ENCODE results near the gene FMNL3.

Gene FMNL3

DNA sequence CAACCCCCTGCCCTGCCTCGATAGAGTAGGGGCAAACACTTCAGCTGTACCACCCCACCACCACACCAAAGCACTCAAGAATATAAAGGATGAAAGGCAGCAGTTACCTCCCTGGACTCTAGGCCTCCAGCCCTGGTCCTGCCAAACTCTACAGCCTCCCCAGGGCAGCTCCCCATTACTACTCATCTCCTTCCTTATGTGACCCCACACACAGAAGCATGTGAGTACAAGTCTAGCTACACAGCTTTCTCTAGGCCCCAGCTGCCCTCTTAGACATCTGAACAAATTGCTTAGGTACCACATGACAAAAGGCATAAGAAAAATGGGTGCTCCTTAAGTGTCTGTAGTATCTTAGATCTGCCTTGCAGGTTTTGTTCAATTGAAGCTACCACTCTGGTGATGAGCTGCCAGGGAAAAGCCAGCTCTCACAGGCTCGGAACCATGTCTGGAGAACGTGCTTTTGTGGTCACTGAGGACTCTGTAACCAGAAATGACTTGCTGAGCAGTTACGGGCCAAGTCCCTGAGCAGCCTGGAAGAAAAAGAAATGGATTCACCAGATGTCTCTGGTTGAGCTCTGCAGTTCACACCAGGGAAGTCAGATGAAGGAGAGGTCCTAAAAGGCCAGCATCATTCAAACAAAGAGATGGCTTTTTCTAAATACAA is 32.8 kb downstream of the FMNL3 start:
- no peak for DNase-seq

DNA sequence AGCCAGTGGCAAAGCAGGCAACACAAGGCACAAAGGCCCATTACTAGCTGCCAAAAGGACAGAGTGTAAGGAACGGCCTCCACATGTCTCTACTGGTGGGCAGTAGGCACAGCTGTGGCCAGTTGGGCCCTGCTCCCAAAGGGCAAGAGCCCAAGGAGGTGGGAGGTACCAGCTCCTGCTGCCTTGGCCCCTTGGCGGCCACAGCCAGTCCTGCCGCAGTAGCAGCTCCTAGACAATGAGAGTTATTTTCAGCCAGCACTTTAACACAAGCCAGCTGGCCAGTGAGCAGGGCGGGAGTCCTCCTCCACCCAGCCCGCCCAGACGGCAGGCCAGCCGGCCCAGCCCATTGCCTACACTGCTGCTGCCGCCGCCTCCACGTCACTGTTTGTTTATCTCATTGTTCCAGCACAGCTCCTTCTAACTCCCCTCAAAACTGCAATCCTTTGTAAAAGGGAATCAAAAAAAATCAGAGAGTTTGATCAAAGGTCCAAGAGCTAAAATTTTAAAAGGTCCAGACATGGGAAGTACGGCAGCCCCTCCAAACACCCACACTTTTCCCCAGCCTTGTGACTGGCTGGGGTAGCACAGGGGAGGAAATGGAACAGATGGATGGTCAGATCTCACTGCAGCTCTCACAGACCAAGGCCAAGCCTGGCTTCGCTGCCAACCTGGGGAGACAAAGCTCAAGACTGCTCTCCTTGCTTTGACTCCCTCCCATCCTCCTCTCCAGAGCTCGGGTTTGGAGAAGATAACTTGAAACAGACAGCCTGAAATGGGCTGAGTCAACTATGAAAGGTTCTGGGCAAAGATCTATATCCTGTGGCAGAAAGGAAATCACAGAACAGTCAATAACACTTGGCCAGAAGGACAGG is 33.5 kb downstream of the FMNL3 start:
- DNase-seq, result no peak

- no peak for DNase-seq
These were observed 34.6 kb downstream of the FMNL3 start for GRCh38 chr12:49672301-49673217.

DNA sequence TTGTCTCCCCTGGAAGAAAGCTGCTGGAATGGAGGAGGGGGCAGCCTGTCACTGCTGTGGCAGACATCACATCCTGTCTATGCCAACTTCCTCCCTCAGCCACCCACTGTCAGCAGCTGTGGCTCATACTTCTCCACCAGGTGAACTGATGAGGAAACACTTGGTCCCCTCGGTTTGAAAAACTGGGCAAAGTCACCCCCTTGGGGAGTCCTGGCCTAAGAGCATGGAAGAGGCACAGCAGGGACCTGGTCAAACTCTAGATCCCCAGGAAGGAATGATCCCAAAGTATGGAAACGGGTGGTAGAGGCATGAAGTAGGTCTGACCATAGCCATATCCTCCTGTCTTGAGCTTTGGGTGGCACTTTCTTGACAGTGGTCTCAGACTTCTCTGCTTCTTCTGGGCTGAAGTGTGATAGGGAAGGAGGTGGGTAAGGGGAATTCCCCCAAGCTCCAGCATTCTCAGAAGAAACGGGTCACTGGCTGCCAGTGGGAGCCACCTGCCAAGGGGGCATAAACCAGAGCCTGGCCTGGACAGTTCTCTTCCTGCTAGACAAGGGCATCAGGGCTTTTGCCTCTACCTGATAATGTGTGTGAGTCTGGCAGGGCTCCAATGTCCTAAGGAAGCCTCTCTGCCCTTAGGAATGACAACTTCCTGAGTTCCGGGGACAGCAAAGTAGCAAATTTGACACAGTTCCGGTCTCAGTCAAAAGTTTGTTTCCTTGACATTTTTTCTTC is 36.0 kb downstream of the FMNL3 start:
- peak; percentile 48 to 50 for DNase-seq

- no peak for DNase-seq
These were observed 37.4 kb downstream of the FMNL3 start for GRCh38 chr12:49669796-49670195.

- no peak for DNase-seq
These were observed 39.7 kb downstream of the FMNL3 start for GRCh38 chr12:49667325-49668090.

DNA sequence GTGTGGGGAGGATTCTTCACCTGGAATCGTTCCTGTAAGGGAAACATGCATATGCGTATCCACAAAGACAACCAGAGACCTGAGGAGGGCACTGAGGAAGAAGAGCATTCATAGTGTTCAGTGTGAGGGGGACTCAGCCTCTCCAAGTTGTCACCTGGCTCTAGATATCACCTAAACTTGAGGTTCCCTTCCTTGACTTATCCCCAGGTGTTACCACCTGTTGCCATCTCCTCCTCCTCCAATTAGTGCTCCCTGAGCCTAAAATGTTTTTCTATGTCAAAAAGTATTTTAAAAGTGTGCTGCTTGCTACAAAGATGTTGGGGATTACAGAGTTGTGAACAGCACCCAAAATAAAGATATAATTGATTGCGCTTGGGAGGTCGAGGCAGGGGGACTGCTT is 41.0 kb downstream of the FMNL3 start:
- no peak for DNase-seq

DNA sequence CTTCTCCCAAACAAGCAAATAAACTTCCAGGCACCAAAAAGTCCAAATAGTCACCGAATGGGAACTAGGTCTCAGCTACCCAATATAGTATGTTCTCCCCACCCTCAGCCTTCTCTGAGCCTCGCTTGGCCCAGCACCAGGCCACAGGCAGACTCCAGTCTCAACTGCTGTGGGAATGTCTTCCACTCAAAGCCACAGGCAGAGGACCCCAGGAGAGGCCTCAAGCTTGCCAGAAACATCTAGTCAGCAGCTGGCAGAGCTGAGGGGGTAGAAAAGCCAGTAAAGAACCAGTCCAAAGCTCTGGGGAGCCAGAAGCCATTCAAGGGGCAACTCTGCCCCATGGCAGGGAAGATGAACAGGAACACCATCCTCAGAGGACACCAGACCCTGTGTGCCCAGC is 41.8 kb downstream of the FMNL3 start:
- DNase-seq, result no peak

DNA sequence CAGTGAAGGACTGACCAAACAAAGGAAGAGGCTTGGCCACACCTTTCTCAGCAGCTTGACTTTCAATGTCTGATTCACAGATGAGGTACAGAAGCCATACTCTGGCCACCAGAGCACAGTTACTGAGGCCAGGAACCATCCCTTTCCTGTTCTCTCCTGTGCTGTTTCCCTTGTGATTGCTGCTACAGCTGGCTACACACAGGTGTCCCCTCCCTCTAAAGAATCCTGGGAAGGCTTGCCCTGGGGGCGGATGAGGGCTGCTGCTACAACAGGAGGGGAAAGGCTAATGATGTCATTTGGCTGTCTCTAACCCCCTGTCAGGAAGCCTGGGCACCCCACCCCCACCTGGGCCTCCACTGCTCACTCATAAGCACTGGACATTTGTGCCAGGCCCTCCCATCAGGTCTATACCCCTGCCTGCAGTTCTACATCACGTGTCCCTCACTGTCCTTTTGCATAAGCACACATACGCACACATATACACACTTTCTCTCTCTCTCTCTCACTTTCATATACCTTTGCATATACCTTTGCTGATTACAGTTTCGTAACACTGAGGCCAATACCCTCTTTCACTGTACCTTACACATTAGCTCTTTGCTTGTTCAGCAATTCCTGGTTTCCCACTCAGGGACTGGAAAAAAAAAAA is 42.5 kb downstream of the FMNL3 start:
- DNase-seq, result no peak

GRCh38 chr12:49664167-49664566 is 43.0 kb downstream of the FMNL3 start:
- no peak for DNase-seq

GRCh38 chr12:49662998-49663843 is 44.0 kb downstream of the FMNL3 start:
- peak; percentile 66 to 68 for DNase-seq

- no peak for DNase-seq
These were observed 45.5 kb downstream of the FMNL3 start for GRCh38 chr12:49661746-49662145.

GRCh38 chr12:49661191-49661590 is 46.0 kb downstream of the FMNL3 start:
- peak; percentile 34 to 50 for DNase-seq

- no peak for DNase-seq
These were observed 47.5 kb downstream of the FMNL3 start for GRCh38 chr12:49659753-49660152.

- DNase-seq, result no peak
These were observed 48.9 kb downstream of the FMNL3 start for GRCh38 chr12:49658276-49658675.

DNA sequence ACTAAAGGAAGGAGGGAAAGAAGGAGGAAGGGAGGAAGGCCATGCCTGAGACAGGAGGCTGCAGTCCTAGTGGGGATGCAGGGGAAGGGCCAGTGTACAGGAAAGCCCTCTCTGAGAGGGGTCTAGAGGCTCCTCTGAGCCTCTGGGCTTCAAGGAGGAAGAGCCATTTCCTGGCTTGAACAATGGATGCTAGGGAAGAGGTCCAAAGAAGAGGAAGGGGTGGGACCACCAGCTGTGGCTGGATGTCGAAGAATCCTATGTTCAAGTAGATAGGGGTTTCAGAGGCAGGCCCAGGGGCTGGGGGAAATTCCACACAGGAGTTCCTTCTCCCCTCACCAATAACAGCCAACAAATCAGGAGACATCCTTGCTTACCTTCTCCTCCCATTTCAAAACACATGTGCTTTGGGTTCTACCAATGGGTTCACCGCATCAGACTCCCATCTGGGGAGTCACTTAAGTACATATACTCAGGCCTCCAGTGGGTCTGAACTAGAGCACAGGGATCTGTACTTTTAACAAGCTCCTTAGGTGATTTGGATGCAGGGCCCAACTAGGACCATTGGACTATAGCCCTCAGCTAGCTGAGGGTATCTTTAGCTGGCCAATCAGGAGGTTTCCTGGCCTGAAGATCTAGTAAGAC is 51.5 kb downstream of the FMNL3 start:
- no peak for DNase-seq

DNA sequence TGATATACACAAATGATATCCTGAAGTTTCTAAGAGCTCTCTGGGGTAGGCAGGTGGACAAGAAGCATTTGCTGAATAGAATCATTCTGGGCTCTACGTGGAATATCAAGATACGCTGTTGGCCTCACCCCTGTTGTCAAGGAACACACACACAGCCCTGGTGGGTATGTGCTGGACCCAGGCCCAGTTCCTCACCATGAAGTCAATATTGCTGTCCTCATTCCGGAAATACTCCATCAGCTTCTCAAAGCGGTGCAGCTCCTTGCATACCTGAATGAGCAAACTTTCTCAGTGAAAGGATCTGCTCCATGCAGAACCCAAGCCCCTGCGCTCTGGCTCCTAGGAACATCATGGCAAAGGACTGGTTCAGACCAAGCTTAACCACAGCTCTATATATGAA is 52.5 kb downstream of the FMNL3 start:
- DNase-seq, result no peak

GRCh38 chr12:49652921-49653520 is 54.2 kb downstream of the FMNL3 start:
- DNase-seq, result no peak

- no peak for DNase-seq
These were observed 55.4 kb downstream of the FMNL3 start for GRCh38 chr12:49651855-49652254.
